NT2/D1 (cell line): ENCODE data around the gene PACS1.

Source experiments
- SUZ12 ChIP-seq: IDR thresholded peaks from 2 replicates; pipeline ENCODE4 v1.6.1; 2011; ENCODE audit not compliant: insufficient read length, insufficient read depth; ENCODE audit errors: extremely low read depth
- YY1 ChIP-seq: IDR thresholded peaks from 2 replicates; pipeline ENCODE4 v1.6.1; 2011; ENCODE audit not compliant: insufficient read length, insufficient read depth
- ZNF274 ChIP-seq: IDR thresholded peaks from 2 replicates; pipeline ENCODE4 v1.6.1; 2011; ENCODE audit warnings: mild to moderate bottlenecking, low read depth, low read length

GRCh38 chr11:66126064-66126463, 56.0 kb downstream of the PACS1 start:
- no peak for TF ChIP-seq ZNF274
- no peak for TF ChIP-seq YY1
- TF ChIP-seq SUZ12: no peak
